ENCODE results near the gene TOE1.
"Not testable (repeated sequence)": the region's sequence is repeated elsewhere in the genome, so short reads cannot be mapped to it uniquely, and the experiment has no call there.

Gene TOE1

DNA sequence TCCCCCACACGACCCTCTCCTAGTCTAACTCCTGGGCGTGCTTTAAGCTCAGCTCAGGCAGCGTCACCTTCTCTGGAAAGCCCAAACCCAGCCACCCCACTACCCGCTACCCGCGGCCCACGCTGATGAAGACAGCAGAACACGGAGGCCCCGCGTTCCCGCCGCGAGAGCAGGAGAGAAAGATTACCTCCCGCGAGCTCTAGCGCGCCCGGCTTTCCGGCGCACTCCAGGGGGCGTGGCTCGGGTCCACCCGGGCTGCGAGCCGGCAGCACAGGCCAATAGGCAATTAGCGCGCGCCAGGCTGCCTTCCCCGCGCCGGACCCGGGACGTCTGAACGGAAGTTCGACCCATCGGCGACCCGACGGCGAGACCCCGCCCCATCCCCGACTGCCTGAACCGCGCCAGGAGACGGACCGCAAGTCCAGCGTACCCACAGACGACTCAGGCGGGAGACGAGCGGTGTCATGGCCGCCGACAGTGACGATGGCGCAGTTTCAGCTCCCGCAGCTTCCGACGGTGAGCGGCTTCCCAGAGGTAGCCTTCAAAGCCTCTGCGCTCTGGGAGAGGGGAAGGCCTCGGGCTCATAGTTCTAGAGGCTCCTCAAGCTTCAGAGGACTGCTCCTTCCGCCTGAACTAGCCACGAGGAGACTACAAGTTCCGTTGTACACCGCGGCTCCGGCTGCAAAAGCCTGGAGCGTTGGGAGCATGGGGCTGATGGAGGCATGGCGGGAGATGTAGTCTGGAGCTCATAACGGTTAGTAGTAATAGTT, at the start of gene TOE1, which contains the start of gene MUTYH:
Gene TOE1 (plus strand): TSS at position 382 of the 770 bp plus-strand sequence. CDS start 83 bp downstream, at position 465.
Gene MUTYH (minus strand): TSS at position 652 of the 770 bp plus-strand sequence. CDS start 5,935 bp downstream, outside the sequence.
- DNase-seq: peak; percentile 52

DNA sequence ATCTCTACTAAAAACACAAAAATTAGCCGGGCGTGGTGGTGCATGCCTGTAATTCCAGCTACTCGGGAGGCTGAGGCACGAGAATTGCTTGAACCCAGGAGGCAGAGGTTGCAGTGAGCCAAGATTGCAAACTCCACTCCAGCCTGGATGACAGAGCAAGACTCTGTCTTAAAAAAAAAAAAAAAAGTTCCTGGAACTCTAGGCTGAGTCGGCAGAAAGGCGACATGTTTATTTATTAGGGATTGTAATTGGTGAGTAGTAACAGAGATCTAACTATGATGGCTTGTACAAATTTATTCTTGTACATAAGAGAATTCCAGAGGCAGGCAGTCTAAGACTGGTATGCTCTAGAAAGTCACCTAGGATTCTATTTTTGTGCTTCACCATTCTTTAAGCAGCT, 49.0 kb upstream of the TOE1 start:
- not testable (repeated sequence) for DNase-seq

DNA sequence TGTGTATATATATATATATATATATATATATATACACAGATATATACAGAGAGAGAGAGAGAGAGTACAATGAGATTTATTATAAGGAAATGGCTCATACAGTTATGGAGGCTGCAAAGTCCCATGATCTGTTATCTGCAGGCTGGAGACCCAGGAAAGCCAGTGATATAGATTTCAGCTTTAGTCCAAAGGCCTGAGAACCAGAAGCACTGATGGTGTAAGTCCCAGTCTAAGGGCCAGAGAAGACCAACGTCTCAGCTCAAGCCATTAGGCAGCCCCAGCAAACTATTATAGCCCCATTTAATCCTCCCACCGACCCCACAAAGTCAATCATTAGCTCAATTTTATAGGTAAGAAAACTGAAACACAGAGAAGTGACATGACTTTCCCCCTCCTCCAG, 48.3 kb upstream of the TOE1 start:
- DNase-seq: no peak

DNA sequence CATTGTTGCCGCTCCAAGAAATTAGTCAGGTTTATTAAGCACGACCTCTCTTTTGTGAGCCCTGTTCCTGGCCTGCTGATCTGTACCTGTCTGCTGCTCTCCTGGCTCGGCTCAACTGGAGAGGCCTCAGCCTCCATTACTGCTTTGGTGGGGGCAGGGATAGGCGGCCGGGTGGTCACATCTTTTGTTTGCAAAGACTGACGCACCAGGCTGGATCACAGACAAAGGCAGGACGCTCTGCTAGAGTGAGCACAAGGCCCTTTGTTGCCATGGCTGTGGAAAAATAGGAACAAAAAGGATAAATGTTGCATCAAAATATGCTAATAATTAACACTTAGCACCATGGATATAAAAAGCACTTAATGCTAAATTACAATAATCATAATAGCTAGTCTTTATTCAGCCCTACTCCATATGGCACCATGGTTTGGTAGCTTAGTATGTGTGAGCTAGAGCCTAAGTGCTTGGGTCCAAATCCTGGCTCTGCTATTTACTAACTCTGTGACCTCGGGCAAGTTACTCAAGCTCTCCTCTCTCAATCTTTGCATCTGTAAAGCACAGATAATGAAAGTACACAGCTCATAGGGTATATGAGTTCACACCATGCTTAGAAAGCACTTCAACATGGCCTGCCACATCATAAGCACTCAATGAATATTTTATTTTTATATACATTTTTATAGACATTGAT, 42.2 kb upstream of the TOE1 start:
- no peak for DNase-seq

DNA sequence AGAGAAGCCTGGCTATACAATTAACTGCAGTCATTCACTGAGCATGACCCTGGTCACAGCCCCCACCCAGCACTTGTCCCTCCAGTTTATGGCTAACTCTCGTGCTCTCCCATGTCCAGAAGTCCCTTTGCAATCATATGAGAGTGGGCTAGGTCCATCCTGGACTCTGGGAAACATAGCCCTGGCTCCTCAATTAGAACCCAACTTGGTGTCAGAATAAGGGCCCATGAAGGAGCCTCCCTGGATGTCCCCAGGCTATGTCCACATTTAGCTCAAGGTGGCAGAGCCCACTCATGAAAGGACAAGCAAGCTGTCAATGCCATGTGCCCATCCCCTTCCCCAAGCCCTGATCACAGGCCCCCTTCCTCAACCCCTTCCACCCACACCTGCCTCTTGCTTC, 40.7 kb upstream of the TOE1 start:
- no peak for DNase-seq

DNA sequence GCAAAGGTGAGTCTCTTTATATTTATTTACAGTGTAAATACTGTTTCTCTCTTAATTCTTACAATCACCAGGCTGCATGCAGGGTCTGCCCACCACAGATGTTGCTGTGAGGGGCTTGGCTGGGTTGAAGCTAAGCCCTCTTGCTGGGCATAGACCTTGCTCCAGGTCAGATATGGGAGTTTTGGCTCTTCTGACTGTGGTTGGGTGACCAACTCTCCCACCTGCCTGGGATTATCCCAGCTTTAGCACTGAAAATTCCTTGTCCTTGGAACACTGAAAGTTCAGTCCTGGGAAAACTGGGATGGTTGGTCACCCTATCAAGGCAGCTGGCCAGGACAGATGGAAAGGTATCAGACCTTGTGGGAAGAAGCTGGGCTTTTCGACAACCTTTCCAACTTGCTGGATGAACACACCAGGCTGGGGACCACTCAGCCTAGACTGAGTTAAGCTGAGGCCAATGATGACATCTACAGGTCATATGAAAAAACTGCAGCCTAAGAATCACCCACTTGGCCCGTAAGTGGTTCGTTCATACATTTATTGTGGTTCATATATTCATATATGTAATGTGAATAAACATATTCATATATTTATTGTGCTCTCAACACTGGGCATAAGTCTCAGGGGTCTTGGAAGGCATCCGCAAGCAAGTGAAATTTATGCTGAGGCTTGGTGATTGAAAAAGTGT, 39.8 kb upstream of the TOE1 start:
- no peak for DNase-seq

DNA sequence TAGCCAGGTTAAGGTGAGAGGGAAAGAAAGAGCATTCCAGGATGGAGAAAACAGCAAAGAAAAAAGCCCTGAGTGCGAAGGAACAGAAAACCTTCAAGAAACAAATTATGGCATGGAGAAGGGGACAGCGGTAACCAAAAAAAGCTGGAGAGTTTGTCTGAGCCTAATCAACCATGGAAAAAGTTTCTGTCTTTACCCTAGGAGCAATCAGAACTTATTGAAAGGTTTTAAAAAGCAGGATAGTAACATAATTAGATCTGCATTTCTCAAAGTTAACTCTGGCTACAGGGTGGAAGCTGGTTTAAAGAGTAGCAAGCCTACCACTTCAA, 39.3 kb upstream of the TOE1 start:
- no peak for DNase-seq

DNA sequence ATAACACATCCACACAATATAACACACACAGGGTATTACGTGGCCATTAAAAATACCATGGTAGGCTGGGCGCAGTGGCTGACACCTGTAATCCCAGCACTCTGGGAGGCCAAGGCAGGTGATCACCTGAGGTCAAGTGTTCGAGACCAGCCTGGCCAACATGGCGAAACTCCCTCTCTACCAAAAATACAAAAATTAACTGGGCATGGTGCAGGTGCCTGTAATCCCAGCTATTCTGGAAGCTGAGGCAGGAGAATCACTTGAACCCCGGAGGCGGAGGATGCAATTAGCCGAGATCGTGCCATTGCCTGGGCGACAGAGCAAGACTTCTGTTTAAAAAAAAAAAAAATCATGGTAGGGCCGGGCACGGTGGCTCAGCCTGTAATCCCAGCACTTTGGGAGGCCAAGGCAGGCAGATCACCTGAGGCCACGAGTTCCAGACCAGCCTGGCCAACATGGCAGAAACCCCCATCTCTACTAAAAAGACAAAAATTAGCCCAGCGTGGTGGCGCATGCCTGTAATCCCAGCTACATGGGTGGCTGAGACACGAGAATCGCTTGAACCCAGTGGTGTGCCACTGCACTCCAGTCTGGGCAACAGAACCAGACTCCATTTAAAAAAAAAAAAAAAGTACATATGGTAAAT, 37.3 kb upstream of the TOE1 start:
- DNase-seq: no peak

DNA sequence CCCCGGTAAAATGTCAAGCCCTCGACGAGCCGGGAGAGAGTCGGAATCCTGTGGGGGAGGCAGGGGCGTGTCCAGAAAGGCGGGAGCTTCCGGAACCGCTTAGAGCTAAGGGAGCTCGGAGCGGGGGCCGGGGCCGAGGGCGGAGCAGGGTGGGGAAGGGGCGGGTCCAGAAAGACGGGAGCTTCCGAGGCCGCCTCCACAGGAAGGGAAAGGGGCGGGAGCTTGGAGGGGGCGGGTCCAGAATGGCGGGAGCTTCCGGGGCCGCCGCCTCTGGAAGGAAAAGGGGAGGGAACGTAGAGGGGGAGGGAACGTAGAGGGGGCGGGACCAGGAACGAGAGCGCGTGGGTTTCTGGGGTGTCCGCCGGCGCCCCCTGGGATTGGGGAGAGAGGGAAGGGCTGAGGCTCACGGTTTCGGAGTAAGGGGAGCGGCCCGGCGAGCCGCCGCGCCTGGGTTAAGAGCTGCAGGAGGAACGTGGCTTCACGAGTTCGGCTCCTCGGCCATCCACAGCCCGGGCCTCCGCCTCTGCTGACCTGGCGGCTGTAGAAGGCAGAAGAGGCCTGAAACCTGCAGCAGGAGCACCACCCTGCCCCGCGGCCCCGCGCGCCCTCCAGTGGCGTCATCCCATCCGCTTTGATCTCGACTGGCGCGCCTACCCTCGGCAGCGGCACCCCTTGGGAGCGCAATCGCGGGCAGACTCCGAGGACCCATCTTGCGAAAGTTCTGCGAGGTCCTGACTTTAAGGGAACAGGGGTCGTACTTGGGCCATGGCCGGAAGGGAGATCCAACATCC, 36.3 kb upstream of the TOE1 start:
- DNase-seq: peak; percentile 53

DNA sequence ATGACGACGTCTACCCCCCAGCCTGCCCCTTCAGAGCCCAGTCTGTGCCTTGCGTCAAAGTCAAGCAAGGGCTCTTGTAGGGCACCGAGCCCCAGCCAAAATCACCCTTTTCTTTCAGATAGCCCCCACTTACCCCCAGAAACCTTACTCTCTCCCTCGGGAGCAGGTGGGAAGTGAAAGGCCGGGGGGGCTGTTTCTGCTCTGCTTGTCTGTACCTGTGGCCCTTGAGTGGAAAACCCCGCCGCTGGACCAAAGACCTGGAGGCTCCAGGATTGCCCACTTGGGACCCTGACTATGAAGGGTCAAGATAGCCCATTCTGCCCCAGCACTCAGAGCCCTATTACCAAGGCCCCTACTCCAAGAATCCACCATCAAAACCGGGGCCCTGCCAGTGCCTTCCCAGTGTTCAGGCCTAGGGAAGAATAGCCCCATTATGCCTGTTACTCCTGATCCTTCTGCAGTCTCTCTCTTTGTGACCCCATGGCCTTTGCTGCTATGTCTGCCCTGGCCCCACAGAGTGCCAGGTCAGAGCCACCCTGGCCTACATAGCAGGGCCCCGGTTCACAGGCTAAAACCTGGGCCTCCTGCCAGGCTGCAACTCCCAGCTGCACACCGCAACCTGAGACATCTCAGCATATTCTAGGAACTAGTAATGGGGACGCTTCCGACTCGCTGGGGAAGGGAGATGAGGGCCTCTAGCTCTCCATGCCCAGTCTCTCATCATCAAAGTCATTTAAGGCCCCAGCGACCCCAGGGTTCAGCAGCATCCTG, 35.5 kb upstream of the TOE1 start:
- no peak for DNase-seq

DNA sequence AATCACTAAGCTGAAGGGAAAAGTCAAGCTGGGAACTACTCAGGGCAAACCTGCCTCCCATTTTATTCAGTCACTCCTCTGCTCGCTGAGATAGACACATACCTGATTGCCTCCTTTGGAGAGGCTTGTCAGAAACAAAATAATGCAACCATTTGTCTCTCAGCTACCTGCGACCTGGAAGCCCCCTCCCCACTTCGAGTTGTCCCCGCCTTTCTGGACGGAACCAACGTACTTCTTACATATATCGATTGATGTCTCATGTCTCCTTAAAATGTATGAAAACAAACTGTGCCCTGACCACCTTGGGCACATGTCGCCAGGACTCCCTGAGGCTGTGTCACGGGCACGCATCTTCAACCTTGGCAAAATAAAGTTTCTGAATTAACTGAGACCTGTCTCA, 34.7 kb upstream of the TOE1 start:
- no peak for DNase-seq

DNA sequence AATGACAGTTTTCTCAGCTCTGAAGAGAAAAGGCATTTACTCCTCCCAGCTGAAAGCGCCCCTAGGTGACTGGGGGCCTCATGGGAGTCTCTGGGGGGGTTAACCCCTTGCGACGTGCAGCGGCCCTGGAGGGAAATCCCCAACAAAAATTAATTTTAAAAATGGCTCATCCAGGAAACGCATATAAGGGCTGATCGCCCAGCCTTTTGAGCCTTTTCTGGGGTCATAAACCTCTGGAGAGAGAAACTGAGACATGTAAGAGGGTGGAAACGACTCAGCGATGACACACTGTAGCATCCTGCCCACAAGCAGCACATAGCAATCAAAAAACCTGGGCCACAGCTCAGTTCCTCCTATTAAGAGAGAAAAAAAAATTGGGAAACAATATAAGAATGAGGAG, 33.7 kb upstream of the TOE1 start:
- no peak for DNase-seq

DNA sequence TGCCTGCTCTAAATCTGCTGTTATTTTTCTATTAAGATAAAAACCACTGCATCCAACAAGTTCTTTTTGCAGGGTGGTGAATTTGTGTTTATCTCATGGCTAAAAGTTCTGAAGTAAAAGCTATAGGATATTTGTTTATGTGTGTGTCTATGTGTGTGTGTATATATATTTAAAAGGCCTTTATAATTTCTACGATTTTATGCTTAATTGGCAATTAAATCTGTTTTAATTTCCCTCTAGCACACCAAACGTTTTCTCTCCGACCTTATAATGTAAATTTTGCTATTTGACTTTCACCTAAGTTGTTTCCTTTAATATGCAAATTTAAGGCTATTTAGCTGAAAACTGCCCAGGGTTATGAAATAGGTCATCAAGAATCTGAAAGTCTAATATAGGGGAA, 33.1 kb upstream of the TOE1 start:
- no peak for DNase-seq

DNA sequence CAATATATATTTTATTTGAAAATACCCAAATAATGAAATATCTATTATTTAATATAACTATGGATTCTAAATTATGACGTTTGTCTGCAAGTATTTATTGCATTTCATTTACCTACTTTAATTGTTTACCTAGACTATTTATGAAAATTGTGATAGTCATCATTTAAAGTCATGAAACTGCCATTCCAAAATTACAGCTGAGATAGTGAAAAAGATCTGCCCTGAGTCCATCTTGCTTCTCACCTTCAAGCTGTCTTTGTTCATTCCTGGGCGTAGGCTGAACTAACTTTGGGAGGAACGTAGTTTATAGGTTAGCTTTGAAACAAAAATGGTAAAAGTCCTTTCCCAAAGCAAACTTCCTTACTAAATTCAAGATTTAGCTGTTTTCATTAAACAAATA, 25.7 kb upstream of the TOE1 start:
- DNase-seq: no peak

DNA sequence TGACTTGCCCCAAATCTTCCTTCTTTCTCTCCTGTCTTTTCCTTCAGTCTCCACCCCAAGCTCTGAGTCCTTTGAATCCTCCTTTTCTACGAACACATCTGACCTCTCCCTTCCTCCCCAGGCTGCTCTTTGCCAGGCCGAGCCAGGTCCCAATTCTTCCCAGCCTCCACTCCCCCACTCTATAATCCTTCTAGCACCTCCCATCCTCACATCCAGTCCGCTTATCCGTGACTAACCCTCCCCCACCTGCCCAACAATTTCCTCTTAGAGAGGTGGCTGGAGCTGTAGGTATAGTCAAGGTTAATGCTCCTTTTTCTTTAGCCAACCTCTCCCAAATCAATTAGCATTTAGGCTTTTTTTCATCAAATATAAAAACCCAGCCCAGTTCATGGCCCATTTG, 22.8 kb upstream of the TOE1 start:
- no peak for DNase-seq

DNA sequence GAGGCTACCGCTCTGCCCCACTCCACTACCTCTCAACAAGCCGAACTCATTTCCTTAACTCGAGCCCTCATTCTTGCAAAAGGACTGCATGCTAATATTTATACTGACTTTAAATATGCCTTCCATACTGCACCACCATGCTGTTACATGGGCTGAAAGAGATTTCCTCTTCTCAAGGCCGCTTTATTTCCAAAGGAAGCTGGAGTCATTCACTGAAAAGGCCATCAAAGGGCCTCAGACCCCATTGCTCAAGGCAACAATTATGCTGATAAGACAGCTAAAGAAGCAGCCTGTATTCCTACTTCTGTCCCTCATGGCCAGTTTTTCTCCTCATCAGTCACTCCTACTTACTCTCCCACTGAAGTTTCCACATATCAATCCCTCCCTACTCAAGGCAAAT, 20.2 kb upstream of the TOE1 start:
- DNase-seq: no peak

DNA sequence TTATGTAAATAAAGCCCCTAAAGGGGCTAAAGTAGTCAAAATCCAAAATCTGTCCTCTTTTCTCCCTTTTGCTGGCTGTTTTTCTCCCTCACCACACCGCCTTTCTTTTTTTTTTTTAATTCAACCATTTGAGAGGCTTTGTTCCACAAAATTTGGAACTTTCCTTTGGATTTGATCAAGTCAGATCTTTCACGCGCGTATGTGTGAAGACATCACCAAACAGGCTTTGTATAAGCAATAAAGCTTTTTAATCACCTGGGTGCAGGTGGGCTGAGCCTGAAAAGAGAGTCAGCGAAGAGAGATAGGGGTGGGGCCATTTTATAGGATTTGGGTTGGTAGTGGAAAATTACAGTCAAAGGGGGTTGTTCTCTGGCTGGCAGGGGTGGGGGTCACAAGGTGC, 18.5 kb upstream of the TOE1 start:
- no peak for DNase-seq

DNA sequence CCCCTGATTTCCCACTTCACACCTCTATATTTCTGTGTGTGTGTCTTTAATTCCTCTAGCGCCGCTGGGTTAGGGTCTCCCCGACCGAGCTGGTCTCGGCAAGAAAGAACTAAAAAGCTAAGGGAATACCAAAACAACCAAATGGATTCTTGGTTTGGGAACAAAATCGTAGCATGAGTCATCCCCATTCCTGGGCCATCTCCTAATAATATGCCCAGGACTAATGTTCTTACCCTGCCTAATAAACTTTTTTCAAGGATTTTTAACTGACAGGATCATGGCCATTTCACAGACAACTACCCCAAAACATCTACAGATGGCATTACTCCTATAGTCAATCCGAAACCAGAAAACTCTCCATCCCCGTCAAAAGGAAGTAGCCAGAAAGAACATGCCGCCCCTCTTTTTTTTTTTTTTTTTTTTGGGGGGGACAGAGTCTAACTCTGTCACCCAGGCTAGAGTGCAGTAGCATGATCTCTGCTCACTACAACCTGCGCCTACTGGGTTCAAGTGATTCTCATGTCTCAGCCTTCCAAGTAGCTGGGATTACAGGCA, 17.4 kb upstream of the TOE1 start:
- no peak for DNase-seq

DNA sequence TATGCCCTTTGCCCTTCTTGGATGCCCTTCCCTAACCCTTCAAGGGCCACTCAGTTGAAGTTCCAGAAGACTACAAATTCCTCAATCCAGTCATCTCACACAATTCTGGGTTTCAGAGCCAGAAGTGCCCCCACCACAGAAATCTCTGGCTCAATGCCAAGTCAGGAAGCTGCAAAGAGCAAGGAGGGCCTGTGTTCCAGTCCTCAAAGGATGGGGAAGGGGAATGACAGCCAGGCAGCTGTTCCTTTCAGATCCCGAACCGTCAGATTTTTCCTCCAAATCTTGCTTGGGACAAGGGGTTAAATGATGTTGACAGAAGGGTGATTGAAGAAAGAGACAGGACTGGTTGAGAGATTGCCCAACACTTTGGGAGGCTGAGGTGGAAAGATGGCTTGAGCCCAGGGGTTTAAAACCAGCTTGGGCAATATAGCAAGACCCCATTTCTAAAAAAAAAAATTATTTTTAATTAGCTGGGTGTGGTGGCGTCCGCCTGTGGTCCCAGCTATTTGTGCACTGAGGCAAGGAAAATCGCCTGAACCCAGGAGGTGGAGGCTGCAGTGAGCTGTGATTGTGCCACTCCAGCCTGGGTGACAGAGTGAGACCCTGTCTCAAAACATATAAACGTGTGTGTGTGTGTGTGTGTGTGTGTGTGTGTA, 14.0 kb upstream of the TOE1 start:
- DNase-seq: no peak

DNA sequence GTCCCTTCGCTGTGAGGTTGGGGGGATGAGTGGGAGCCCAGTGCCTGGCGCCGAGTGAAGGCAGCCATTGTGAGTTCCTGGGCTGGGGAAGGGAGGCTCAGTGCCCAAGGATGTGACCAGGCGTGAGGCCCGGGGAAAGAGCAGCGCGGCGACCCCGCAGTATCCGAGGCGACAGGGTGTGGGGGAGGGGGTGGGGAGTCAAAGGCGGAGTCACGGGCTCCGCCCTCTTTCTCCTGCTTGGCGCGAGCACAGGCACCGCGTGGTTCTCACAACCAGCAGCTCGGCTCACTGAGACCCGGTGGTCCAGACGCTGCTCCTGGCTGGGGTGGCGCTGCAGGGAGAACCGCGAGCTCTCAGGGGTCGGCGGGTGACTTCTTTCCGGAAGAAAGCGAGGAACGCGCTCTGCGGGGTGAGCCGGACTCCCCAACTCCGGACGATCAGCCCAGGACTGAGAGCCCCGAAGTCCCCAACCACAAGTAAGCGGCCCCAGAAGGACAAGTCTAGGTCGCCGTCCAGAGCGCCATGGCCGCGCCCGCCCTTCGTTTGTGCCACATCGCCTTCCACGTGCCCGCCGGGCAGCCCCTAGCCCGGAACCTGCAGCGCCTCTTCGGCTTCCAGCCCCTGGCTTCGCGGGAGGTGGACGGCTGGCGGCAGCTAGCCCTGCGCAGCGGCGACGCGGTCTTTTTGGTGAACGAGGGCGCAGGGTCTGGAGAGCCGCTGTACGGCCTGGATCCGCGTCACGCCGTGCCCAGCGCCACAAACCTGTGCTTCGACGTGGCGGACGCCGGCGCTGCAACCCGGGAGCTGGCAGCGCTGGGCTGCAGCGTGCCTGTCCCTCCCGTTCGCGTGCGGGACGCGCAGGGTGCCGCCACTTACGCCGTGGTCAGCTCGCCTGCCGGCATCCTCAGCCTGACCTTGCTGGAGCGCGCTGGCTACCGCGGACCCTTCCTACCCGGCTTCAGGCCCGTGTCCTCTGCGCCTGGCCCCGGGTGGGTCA, 13.0 kb upstream of the TOE1 start, which contains the start of gene HPDL:
Gene HPDL (plus strand): TSS at position 269 of the 997 bp plus-strand sequence. CDS start 254 bp downstream, at position 523.
- DNase-seq: no peak
